Panc1 (cell line): ENCODE measurements around the gene PPM1L. TPM values are rescaled to one million over a fixed set of nuclear protein-coding genes. Genes with fewer than 3 reads are reported as not detected.

Experiments
- ATAC-seq: fragments of 200-7000 bp; cut with Tn5 transposase; 2 replicates; pipeline ENCODE4 v1.9.1; 2020; ENCODE audit warnings: mild to moderate bottlenecking, moderate library complexity
- BruUV-seq: library from RNA; stranded (reverse); fragments of 400-500 nt; replicated peaks from 2 replicates; lab custom pipeline; 2021; lab: Mats Ljungman, UMichigan
- CTCF ChIA-PET: fragments of 300-600 bp; sonication (Branson Sonifier 250); formaldehyde crosslinking; loops from one replicate; lab custom pipeline; 2022; ENCODE audit warnings: antibody characterized with exemption; lab: Charles Lee
- POLR2A ChIA-PET: fragments of 300-600 bp; sonication (Branson Sonifier 250); formaldehyde crosslinking; loops from one replicate; lab custom pipeline; 2022; ENCODE audit warnings: antibody characterized with exemption; lab: Charles Lee
- DNase-seq: peaks from one replicate; pipeline ENCODE4 v3.0.0-alpha.2; 2010; ENCODE audit warnings: low read depth, low spot score
- H3K27ac ChIP-seq: 2 replicates; pipeline ENCODE4 v1.5.1; 2011; ENCODE audit warnings: mild to moderate bottlenecking, low read length, inconsistent platforms
- H3K27me3 ChIP-seq: fragments of 200-500 bp; sonication (Bioruptor generic); 2 replicates; pipeline ENCODE4 v1.6.0; 2014; ENCODE audit warnings: low read length, inconsistent platforms; ENCODE audit not compliant: control insufficient read depth, insufficient read depth
- H3K36me3 ChIP-seq: fragments of 200-500 bp; sonication (Bioruptor generic); 2 replicates; pipeline ENCODE4 v1.5.1; 2014; ENCODE audit warnings: inconsistent platforms, mild to moderate bottlenecking, low read length, moderate library complexity; ENCODE audit not compliant: control insufficient read depth, insufficient read depth
- H3K4me1 ChIP-seq: 2 replicates; pipeline ENCODE4 v1.5.1; 2011; ENCODE audit warnings: inconsistent platforms, mild to moderate bottlenecking, low read length, moderate library complexity; ENCODE audit not compliant: control insufficient read depth, insufficient read depth
- H3K4me3 ChIP-seq, 2 experiments: 2 replicates each; pipeline ENCODE4 v1.5.1; 2011 to 2012; ENCODE audit warnings: low read depth in 2 of 2, low read length in 2 of 2, mild to moderate bottlenecking in 2 of 2, inconsistent platforms in 1 of 2, moderate library complexity in 1 of 2
- H3K9me3 ChIP-seq: fragments of 200-500 bp; sonication (Bioruptor generic); 2 replicates; pipeline ENCODE4 v1.5.1; 2014; ENCODE audit warnings: low read depth, mild to moderate bottlenecking, inconsistent platforms, low read length, moderate library complexity; ENCODE audit not compliant: control insufficient read depth, insufficient read depth
- CTCF ChIP-seq: fragments of 450-650 bp; IDR thresholded peaks from 2 replicates; pipeline ENCODE4 v1.5.1; 2017; ENCODE audit warnings: mild to moderate bottlenecking
- POLR2AphosphoS5 ChIP-seq: IDR thresholded peaks from 2 replicates; pipeline ENCODE4 v1.6.1; 2012; ENCODE audit warnings: mild to moderate bottlenecking, low read depth, low read length, moderate library complexity
- REST ChIP-seq, 2 experiments: IDR thresholded peaks; 2 replicates each; pipeline ENCODE4 v1.6.1; 2011 to 2012; ENCODE audit warnings: low read depth in 2 of 2, control low read depth in 1 of 2, low read length in 1 of 2, mild to moderate bottlenecking in 1 of 2, moderate library complexity in 1 of 2; ENCODE audit not compliant: insufficient read depth in 1 of 2
- SIN3A ChIP-seq: IDR thresholded peaks from 2 replicates; pipeline ENCODE4 v1.6.1; 2012; ENCODE audit warnings: low read depth, mild to moderate bottlenecking, low read length, moderate library complexity, borderline replicate concordance; ENCODE audit not compliant: insufficient read depth
- TCF7L2 ChIP-seq: IDR thresholded peaks from 2 replicates; pipeline ENCODE4 v1.6.1; 2011; ENCODE audit warnings: mild to moderate bottlenecking, low read depth, low read length, inconsistent platforms
- in situ Hi-C: cut with HindIII; loops from 2 replicates; pipeline ENCODE4 v1.10.0; 2016; ENCODE audit warnings: low sequenced_read_pairs, low pct_unique_long_range_greater_than_20kb
- intact Hi-C: fragments of 100-400 bp; cut with micrococcal nuclease; formaldehyde crosslinking; loops from one replicate; pipeline ENCODE4 v1.10.0; 2022; ENCODE audit not compliant: unreplicated experiment
- total RNA-seq: library from RNA; stranded (reverse); gene quantifications from one replicate; pipeline ENCODE4 v1.2.1, GENCODE V29; 2021; ENCODE audit not compliant: unreplicated experiment

PPM1L gene
- total RNA-seq, 1 experiment from 2014 or later, result 23.8 TPM

GRCh38 chr3:160960568-160960967, 204.5 kb downstream of the PPM1L start:
- no peak overlapping the region for H3K4me3 ChIP-seq
- intact Hi-C loops (loop anchor here (10.0 kb wide), 1 partner anchor 244 kb away; no protein-coding TSS in a partner anchor), in situ Hi-C loops (no loop called here)
- TF ChIP-seq SIN3A (no peak), POLR2AphosphoS5 (no peak), CTCF (no peak), REST (IDR thresholded peaks at IDR 0.05; ENCODE audit: insufficient read depth in 1 of 2, low read depth in 2 of 2, low read length in 1 of 2) (no peak), TCF7L2 (no peak)
- ChIA-PET CTCF (no interaction called here), POLR2A (no interaction called here)
- DNase-seq (no peak), ATAC-seq (no peak)
- H3K36me3 ChIP-seq, result no peaks in the 10 kb centered on the region
- H3K4me1 ChIP-seq, result no peaks in the 10 kb centered on the region
- no TSS peak for BruUV-seq
- H3K27me3 ChIP-seq, result no peaks in the 10 kb centered on the region
- no peak overlapping the region for H3K27ac ChIP-seq
- no peaks in the 10 kb centered on the region for H3K9me3 ChIP-seq

GRCh38 chr3:160963949-160964348, 207.9 kb downstream of the PPM1L start:
- BruUV-seq, result no TSS peak
- no peaks in the 10 kb centered on the region for H3K4me1 ChIP-seq
- intact Hi-C loops (loop anchor here (10.0 kb wide), 1 partner anchor 241 kb away; no protein-coding TSS in a partner anchor), in situ Hi-C loops (no loop called here)
- TF ChIP-seq REST (IDR thresholded peaks at IDR 0.05; ENCODE audit: insufficient read depth in 1 of 2, low read depth in 2 of 2, low read length in 1 of 2) (no peak), CTCF (no peak), TCF7L2 (no peak), SIN3A (no peak), POLR2AphosphoS5 (no peak)
- no peaks in the 10 kb centered on the region for H3K36me3 ChIP-seq
- ATAC-seq (no peak), DNase-seq (no peak)
- no peaks in the 10 kb centered on the region for H3K27me3 ChIP-seq
- H3K9me3 ChIP-seq, result no peaks in the 10 kb centered on the region
- ChIA-PET POLR2A (no interaction called here), CTCF (no interaction called here)
- no peak overlapping the region for H3K4me3 ChIP-seq
- H3K27ac ChIP-seq, result no peak overlapping the region
